ENCODE measurements around the gene GMIP.

DNA sequence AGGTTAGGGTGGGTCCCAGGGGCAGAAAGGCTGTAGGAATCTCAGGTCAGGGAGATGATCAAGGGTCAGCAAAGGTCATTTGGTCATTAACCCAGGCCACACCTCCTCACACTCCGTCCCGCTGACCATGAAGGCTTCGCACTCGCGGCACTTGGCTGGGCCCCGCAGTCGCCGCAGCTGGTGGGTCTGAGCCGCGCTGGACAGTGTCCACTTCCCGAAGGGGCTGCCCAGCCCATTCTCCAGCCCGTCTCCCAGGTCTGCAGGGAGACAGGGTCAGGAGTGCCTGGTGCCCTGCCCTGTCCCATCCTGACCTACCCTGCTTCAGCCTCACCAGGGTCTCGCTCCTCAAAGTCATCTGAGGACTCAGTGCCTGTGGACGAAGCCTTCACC, 8.1 kb downstream of the GMIP start:
- TF ChIP-seq, protein P1, sequence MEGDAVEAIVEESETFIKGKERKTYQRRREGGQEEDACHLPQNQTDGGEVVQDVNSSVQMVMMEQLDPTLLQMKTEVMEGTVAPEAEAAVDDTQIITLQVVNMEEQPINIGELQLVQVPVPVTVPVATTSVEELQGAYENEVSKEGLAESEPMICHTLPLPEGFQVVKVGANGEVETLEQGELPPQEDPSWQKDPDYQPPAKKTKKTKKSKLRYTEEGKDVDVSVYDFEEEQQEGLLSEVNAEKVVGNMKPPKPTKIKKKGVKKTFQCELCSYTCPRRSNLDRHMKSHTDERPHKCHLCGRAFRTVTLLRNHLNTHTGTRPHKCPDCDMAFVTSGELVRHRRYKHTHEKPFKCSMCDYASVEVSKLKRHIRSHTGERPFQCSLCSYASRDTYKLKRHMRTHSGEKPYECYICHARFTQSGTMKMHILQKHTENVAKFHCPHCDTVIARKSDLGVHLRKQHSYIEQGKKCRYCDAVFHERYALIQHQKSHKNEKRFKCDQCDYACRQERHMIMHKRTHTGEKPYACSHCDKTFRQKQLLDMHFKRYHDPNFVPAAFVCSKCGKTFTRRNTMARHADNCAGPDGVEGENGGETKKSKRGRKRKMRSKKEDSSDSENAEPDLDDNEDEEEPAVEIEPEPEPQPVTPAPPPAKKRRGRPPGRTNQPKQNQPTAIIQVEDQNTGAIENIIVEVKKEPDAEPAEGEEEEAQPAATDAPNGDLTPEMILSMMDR (IDR thresholded peaks at IDR 0.05; ENCODE audit: low read depth, low read length, poor library complexity, severe bottlenecking), result no peak
- no peak for TF ChIP-seq EZH2phosphoT487 (IDR thresholded peaks at IDR 0.05; ENCODE audit: borderline replicate concordance, low read length)
